NAMALWA (cell line): ENCODE data around the gene FGD4.

Source experiments
- DNase-seq: peaks from one replicate; pipeline ENCODE4 v3.0.0-alpha.2; 2015; ENCODE audit warnings: low spot score

Gene FGD4

GRCh38 chr12:32457251-32458025 is 58.1 kb downstream of the FGD4 start:
- no peak for DNase-seq

GRCh38 chr12:32460638-32461037 is 61.3 kb downstream of the FGD4 start:
- DNase-seq = no peak

DNA sequence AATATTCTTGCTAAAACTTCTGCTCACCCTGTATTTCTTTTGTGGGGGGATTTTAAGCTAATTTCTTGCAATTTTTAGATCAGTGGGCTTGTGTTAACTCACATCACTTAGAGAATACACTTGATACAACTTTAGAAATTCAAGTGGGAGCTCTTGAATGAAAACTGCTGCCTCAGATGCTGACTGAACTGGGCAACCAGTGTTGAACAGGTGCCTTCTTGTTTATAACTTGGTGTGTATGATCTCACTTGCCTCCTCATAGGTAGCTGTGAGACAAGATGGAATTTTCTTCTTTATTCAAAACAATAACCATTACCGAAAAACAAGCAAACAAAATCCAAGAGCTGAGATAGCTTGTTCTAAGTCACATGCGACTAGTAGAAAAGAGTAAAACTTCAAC is 63.5 kb downstream of the FGD4 start:
- DNase-seq = no peak

DNA sequence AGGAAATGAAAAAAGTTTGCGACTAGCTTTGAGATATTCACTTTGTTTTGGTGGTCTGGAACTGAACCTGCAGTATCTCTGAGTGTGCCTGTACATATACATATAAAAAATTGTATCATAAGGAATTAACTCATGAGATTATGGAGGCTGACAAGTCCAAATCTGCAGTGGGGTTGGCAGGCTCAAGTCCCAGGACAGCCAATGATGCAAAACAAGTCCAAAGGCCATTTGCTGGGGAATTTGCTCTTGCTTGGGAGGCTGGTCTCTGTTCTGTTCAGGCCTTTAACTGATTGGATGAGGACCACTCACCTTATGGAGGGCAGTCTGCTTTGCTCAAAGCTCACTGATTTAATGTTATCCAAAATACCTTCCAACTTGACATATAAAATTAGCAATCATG is 66.8 kb downstream of the FGD4 start:
- DNase-seq = no peak

DNA sequence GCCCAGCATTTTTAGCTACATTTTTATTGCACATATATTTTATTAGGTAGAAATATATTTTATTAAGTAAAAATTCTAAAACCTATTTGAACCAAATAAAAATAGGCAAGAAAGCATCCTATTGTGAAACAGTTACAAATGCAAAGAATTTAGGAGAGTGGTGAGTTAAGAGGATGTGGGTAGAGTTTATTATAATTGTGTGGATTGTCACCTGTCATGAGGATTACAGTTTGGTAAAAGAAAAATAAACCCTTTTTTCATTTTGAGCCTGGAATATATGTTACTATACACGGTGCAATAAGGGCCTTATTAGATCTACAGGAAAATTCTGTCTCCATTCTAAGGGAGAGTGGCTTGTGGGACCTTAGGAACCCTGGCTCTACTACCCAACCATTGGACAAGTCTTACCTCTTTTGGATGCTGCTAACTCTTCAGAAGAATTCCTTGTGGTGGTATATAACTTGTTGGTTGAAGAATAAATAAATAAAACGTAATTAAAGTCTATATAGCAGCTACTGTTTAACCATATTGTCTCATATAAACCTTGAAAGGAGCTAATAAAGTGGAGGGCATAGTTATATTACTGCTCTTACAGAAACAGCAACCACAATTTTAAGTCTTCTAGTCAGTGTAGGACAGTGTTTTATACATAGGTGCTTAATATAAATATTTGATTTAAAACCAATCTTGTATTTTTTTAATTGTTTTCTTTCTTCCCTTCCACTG is 67.8 kb downstream of the FGD4 start:
- DNase-seq = no peak

- peak; percentile 59 for DNase-seq
Observed at GRCh38 chr12:32467959-32468863, 68.9 kb downstream of the FGD4 start.

- DNase-seq = no peak
Observed at GRCh38 chr12:32470936-32471470, 71.6 kb downstream of the FGD4 start.

DNA sequence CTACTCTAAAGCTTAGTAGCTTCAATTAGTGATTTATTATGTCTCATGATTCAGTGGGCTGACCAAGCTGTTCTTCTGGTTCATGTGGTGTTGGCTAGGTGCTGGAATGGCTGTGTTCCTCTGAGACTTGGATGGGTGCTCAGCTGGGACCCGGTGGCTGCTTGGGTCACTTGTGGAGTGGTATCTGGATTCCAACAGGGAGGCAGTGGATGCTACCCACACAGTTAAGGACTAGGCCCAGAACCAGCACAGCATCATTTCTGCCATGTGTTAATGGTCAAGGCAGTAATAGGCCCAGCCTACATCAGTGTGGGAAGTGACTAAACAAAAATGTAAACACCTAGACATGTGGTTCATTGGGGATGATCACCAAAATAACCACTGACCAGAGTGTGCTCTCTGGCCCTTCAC is 72.2 kb downstream of the FGD4 start:
- no peak for DNase-seq

DNA sequence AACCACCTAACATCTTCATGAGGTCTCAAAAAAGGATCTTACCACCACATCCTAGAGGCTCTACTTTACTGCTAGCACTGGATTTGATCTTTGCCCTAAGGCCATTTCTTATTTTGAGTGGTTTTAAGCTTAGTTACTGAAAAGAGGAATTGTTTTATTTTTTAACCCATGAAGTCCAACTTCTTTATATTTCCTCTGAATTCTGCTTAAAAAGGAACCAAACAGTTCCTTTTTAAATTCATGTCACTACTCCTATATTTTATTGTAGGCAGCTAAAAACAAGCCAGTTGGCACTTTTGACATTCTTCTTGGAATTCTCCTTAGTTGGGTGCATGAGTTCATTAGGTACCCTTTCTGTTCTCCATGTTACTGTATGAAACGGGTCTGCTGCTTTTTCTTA is 76.4 kb downstream of the FGD4 start:
- no peak for DNase-seq

DNA sequence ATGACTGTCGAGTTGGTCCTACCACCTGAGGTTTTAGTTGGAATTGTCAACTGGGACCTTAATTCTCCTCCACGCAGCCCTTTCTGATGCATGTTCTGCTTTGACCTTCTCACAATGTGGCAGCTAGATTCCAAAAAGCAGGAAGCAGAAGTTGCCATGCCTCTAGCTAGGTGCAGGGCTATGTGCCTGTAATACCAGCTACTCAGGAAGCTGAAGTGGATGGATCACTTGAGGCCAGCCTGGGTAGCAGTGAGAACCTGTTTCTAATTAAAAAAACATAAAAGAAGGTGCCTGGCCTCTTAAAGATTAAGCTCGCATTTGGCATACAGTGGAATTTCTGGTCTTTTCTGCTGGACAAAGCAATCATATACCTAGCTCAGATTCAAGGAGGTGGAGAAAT is 77.1 kb downstream of the FGD4 start:
- DNase-seq = no peak

DNA sequence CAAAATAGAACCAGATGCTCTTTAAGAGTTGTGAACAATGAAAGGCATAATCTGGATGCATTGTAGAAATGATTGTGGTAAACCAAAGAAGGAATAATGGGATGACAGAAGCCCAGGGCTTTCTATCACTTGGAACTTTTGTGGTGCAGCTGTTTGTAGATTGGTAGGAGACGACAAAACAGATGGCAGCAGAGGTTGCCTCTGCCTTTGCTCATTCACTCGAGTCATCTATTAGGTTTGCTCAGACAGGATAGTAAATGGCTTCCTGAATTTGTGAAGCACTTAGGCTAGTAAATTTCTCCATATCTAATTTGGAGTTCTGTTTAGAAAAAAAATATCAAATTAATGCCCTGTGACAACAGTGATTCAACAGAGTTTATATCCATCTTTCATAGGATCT is 78.4 kb downstream of the FGD4 start:
- DNase-seq = no peak

DNA sequence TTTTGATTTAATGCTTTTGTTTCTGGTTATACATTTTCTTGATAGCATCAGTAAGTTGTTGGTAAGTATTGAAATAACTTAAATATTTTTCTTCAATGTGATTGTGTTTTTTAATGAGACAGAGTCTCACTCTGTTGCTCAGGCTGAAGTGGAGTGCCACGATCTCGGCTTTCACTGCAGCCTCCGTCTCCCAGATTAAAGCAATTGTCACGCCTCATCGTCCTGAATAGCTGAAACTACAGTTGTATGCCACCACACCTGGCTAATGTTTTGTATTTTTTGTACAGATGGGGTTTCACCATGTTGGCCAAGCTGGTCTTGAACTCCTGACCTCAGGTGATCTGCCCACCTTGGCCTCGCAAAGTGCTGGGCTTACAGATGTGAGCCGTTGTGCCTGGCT is 78.8 kb downstream of the FGD4 start:
- no peak for DNase-seq

DNA sequence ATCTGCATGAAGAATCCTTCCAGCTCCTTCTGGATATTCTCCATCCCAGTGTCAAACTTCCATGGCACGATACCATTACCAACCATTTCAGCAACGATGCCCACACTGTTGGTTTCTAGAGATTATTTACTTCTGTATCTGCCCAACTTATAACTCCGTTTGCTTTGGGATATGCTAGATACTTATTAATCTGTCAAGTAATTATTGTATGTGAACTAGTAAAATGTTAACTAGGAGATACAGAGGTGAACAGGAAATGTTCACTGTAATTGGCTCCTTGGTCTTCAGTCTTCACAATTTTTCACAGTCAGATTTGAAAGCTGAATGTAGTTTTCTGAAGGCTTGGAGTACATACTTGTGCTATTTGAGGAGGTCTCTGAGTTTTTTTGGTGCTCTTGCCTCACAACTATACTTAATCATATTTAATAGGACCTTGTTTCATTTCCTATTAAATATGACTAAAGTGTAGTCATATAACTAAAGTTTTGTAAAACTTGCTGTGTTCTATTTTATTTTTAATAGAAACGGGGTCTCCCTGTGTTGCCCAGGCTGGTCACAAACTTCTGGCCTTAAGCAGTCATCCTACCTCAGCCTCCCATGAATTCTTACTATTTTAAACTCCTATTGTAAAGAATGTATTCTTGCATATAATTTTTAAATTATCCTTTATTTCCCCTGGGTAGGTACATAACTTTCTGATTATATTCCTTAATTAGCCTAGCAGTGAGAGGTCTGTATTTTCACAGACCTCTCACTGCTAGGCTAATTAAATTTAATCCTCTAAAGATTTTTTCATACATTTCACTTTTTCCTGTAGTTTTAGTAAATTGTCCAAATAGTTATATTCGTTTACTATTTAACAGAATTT is 79.7 kb downstream of the FGD4 start:
- DNase-seq = no peak

DNA sequence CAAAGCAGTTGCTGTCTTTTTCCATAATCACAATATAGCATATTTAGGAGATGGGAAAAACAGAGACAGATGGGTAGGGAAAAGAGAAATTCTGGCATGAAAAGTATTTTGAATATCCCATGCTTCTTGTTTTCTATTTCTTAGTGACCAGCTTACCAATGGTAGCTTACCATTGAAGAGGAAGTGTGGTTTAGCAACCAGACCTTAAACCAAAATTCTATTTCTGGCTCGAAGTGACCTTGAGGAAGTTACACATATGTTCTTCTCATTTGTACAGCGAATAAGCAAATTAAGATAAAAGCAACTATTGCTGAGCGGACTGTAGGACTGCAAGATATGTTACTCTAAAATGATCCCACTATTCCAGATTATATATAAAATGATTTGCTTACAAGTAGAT is 82.9 kb downstream of the FGD4 start:
- peak; percentile 62 for DNase-seq

DNA sequence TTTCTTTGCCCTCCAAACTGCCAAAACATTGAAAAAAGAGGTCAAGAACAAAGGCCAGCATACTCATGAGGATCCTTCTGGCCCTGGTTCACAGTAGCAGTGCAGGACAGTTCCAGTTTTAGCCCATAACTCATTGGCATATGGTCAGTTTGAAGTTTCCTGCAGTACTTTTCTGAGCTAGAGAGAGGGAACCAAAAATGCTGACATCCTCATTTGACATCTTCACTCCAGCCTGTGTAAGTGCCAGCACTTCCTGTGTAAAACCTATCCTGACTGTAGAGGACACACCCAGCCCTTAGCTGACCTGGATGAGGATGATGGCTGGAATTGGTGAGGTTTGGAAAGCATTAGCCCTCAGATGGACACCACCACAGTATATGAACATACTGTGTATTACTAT is 84.1 kb downstream of the FGD4 start:
- DNase-seq = no peak

GRCh38 chr12:32483993-32484392 is 84.6 kb downstream of the FGD4 start:
- DNase-seq = no peak

- no peak for DNase-seq
Observed at GRCh38 chr12:32486158-32486557, 86.8 kb downstream of the FGD4 start.

- DNase-seq = no peak
Observed at GRCh38 chr12:32488132-32488531, 88.8 kb downstream of the FGD4 start.

DNA sequence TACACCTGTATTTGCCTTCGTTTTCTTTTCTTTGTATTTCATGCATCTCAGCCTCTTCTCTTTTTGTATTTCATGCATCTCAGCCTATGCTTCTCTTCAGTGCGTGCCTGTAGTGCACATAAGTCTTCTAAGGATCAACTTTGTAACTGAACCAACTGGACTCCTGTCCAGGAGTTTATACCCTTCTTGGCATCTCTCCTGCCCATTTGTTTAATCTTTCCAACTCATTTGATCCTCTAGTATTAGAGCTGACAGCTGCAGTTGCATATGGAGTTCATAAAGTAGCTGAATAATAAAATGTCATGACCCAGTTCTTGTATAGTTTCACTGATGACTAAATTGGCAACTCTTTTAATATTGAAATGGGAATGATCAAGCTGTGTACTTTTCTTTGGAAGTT is 89.7 kb downstream of the FGD4 start:
- no peak for DNase-seq

DNA sequence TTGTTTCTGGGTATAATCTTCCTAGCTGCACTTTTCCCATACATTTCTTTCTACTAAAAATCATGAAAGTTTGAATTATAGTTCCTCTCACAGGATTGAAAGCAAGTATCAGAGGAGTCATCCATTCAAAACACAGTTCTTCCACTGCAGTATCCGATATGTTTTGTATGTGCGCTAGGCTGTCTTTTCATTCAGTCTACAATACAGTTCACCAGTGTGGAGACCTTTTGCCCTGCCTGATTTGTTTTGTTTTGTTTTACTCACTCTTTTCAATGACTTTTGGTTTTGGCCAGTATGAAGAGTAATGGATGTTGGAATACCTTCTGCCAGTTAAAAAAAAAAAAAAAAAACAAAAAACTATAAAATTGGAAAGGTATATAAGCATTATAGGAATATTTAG is 91.4 kb downstream of the FGD4 start:
- DNase-seq = no peak

- no peak for DNase-seq
Observed at GRCh38 chr12:32493282-32493681, 93.9 kb downstream of the FGD4 start.
